ENCODE data around the gene TCEAL5.

GRCh38 chrX:103249805-103250204 is 26.7 kb downstream of the TCEAL5 start:
- TF ChIP-seq, protein P1, sequence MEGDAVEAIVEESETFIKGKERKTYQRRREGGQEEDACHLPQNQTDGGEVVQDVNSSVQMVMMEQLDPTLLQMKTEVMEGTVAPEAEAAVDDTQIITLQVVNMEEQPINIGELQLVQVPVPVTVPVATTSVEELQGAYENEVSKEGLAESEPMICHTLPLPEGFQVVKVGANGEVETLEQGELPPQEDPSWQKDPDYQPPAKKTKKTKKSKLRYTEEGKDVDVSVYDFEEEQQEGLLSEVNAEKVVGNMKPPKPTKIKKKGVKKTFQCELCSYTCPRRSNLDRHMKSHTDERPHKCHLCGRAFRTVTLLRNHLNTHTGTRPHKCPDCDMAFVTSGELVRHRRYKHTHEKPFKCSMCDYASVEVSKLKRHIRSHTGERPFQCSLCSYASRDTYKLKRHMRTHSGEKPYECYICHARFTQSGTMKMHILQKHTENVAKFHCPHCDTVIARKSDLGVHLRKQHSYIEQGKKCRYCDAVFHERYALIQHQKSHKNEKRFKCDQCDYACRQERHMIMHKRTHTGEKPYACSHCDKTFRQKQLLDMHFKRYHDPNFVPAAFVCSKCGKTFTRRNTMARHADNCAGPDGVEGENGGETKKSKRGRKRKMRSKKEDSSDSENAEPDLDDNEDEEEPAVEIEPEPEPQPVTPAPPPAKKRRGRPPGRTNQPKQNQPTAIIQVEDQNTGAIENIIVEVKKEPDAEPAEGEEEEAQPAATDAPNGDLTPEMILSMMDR (IDR thresholded peaks at IDR 0.05): no peak
- TF ChIP-seq POLR2AphosphoS5 (IDR thresholded peaks at IDR 0.05): no peak

Measured in sigmoid colon (tissue), 4 donors.